Memory B cell (primary cell): ENCODE results near the gene TSPAN14.

ENCODE experiments used
- ATAC-seq: fragments of 150-1000 bp; cut with Tn5 transposase; 2 replicates; pipeline ENCODE4 v1.10.0; 2021; ENCODE audit warnings: low read depth, mild to moderate bottlenecking, moderate library complexity
- DNase-seq, 2 donors: peaks; one replicate each; pipeline ENCODE4 v3.0.0; 2022; ENCODE audit warnings: low spot score in 2 of 2
- H3K27ac Mint-ChIP-seq: one replicate; pipeline ENCODE4 v1.8.0; 2022; ENCODE audit warnings: mild to moderate bottlenecking, moderate library complexity, mixed read lengths
- H3K27me3 Mint-ChIP-seq: one replicate; pipeline ENCODE4 v1.8.0; 2022; ENCODE audit warnings: mixed read lengths
- H3K36me3 Mint-ChIP-seq: one replicate; pipeline ENCODE4 v1.8.0; 2022; ENCODE audit warnings: mild to moderate bottlenecking, mixed read lengths
- H3K4me1 Mint-ChIP-seq: one replicate; pipeline ENCODE4 v1.8.0; 2022; ENCODE audit warnings: mixed read lengths
- H3K4me3 Mint-ChIP-seq: one replicate; pipeline ENCODE4 v1.8.0; 2022; ENCODE audit warnings: mild to moderate bottlenecking, moderate library complexity, mixed read lengths
- H3K9me3 Mint-ChIP-seq: one replicate; pipeline ENCODE4 v1.8.0; 2022; ENCODE audit warnings: mixed read lengths

The TSPAN14 gene

DNA sequence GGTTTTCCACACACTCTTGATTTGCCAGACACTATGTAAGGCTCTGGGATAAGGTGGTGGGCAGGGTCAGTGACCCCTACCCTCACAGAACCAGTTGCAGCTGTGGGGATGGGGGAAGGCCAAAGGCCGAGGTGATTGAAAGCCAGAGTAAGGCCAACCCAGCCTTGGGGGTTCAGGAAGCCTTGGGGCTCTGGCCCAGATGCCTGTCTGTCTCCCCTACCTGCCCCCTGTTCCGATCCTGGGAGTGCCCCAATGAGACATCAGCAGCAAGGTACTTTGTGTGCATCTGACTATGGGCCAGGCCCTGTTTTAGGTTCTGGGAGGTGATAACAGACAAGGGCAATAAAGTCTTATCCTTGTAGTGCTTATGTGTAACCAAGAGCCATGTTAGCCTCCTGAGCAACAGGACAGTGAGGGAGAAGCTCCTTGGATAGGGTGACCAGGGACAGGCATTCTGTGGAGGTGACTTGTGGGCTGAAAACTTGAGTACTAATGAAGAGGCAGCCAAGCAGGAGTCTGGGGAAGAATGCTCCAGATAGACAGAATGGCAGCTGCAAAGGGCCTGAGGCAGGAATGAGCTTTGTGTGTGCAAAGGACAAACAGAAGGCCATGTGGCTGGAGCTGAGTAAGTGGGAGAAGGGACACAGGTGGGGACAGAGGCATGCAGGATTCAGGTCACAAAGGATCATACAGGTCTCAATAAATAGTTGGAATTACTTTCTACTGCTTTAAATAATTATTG, 35.4 kb downstream of the TSPAN14 start:
- no peak for DNase-seq
- no peaks in the 10 kb centered on the region for H3K9me3 Mint-ChIP-seq
- no peak for ATAC-seq
- no peaks in the 10 kb centered on the region for H3K27me3 Mint-ChIP-seq
- H3K4me1 Mint-ChIP-seq, result peaks cover 44% of the 10 kb centered on the region
- H3K36me3 Mint-ChIP-seq, result peaks cover 40% of the 10 kb centered on the region
- no peak overlapping the region for H3K27ac Mint-ChIP-seq
- no peak overlapping the region for H3K4me3 Mint-ChIP-seq

GRCh38 chr10:80491251-80492102, 37.4 kb downstream of the TSPAN14 start:
- H3K27me3 Mint-ChIP-seq, result no peaks in the 10 kb centered on the region
- H3K27ac Mint-ChIP-seq, result no peak overlapping the region
- DNase-seq (no peak), ATAC-seq (no peak)
- no peak overlapping the region for H3K4me3 Mint-ChIP-seq
- peaks cover 29% of the 10 kb centered on the region for H3K4me1 Mint-ChIP-seq
- peaks cover under 1% of the 10 kb centered on the region for H3K9me3 Mint-ChIP-seq
- H3K36me3 Mint-ChIP-seq, result peaks cover 47% of the 10 kb centered on the region

DNA sequence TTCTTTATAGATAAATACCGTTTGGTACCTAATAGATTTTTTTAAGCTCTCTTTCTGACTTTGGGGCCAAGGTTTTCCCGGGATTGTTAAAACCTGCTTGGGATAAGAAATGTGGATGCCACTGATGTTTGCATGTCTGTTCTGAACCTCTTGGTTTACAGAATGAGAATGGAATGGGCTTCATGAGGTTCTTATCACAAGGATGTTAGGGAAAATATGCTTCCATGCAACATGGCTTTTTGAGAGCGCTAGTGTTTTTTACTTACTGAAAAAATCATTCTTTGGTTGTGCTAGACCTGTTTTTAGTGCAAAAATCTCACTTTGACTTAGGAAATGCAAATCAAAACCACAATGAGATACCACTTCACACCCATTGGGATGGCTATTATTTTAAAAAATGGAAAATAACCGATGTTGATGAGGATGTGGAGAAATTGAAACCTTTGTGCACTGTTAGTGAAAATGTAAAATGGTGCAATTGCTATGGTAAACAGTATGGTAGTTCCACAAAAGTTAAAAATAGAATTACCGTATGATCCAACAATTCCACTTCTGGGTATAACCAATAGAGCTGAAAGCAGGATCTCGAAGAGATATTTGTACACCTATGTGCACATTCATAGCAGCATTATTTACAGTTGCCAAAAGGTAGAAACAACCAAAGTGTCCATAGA, 38.9 kb downstream of the TSPAN14 start:
- H3K27ac Mint-ChIP-seq, result peak overlapping the region; percentile 1
- no peak for ATAC-seq
- no peak overlapping the region for H3K4me3 Mint-ChIP-seq
- peaks cover 53% of the 10 kb centered on the region for H3K36me3 Mint-ChIP-seq
- no peak for DNase-seq
- peaks cover 5% of the 10 kb centered on the region for H3K9me3 Mint-ChIP-seq
- no peaks in the 10 kb centered on the region for H3K27me3 Mint-ChIP-seq
- peaks cover 29% of the 10 kb centered on the region for H3K4me1 Mint-ChIP-seq

- H3K4me1 Mint-ChIP-seq, result peaks cover 32% of the 10 kb centered on the region
- H3K27ac Mint-ChIP-seq, result peak overlapping the region; percentile 1
- peaks cover 5% of the 10 kb centered on the region for H3K9me3 Mint-ChIP-seq
- no peak for DNase-seq
- no peak overlapping the region for H3K4me3 Mint-ChIP-seq
- peak; percentile 31 for ATAC-seq
- H3K36me3 Mint-ChIP-seq, result peaks cover 53% of the 10 kb centered on the region
- H3K27me3 Mint-ChIP-seq, result no peaks in the 10 kb centered on the region
Measured at GRCh38 chr10:80493522-80494051, 39.5 kb downstream of the TSPAN14 start.

- ATAC-seq, result no peak
- H3K4me3 Mint-ChIP-seq, result no peak overlapping the region
- peaks cover 35% of the 10 kb centered on the region for H3K36me3 Mint-ChIP-seq
Measured at GRCh38 chr10:80496555-80497172, 42.6 kb downstream of the TSPAN14 start.

DNA sequence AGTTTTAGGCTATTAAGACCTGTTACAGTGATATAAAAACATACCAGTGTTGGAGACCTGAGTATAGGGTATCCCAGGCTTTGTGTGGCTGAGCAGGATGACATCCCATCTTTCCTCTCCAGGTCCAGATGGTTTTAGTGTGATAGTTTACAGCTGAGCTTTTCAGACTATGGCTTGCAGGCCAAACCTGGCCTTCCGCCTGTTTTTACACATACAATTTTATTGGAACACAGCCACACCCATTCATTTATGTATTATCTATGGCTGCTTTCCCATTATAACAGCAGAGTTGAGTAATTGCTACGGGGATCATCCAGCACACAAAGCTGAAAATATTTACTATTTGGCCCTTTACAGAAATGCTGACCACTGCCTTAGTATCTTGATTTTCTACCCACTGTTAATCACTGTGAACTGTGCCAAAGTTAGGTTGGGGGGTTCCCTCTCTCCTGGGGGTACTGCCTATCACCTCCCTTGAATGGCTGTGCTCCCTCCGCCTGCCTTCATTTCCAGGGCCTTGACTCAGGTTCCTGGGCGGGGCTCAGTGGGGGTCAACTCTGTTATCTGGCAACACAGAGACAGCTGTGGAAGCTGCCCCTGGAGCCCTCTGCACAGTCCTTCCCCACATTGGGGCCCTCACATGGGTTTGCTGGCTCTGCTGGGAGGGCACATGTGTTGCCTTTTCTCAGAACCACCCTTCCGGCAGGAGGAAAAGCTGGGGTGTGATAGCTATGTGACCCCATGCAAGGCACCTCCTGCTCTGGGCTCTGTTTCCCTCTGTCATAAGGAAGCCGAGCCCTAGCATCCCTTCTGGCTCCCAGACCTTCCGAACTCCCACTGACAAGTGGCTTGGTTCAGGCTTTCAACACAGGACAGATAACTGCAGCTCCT, 43.3 kb downstream of the TSPAN14 start:
- H3K4me1 Mint-ChIP-seq, result peaks cover 36% of the 10 kb centered on the region
- H3K9me3 Mint-ChIP-seq, result peaks cover 5% of the 10 kb centered on the region
- H3K27me3 Mint-ChIP-seq, result no peaks in the 10 kb centered on the region
- H3K27ac Mint-ChIP-seq, result no peak overlapping the region
- H3K4me3 Mint-ChIP-seq, result no peak overlapping the region
- DNase-seq (no peak), ATAC-seq (no peak)
- H3K36me3 Mint-ChIP-seq, result peaks cover 35% of the 10 kb centered on the region

More at GRCh38 chr10:80496555-80497172, 42.6 kb downstream of the TSPAN14 start:
- no peak overlapping the region for H3K27ac Mint-ChIP-seq
- H3K27me3 Mint-ChIP-seq, result no peaks in the 10 kb centered on the region
- H3K9me3 Mint-ChIP-seq, result peaks cover 5% of the 10 kb centered on the region
- no peak for DNase-seq
- peaks cover 33% of the 10 kb centered on the region for H3K4me1 Mint-ChIP-seq

DNA sequence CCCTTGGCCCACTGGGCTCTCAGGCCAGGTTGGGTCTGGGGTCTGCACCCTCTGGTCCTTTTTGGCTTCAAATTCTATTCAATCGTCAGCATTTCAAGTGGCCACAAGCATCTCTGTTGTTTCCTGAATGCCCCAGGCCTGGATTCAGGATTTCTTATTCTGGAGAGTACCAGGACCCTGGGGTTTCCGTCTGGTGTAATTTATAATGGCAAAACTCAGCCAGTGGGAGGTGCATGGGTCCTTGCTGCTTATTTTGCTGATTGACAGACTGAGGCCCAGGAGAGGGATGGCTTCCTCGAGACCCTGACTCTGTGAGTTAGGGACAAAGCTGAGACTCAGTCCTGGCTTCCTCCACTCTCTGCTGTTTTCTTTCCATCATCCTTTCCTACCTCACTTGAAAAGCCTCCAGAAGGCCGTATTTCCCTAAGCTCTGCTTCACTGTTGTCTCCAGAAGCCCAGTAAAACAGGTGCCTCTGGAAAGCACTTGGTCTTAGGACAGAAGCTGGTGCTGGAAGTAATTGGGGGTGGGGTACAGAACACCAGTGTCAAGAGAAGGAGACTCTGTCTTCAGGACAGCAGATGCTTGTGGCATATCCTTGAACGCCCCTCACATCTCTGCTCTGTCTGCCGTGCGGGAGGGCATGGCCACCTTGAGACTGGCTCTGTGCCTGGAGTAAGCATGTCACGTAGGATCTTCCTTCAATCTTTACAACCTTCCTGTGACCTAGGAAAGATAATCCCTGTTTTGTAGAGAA, 44.1 kb downstream of the TSPAN14 start:
- Mint-ChIP-seq H3K4me1 (peaks cover 43% of the 10 kb centered on the region), H3K4me3 (no peak overlapping the region), H3K9me3 (peaks cover 5% of the 10 kb centered on the region), H3K27ac (peak overlapping the region; percentile 48), H3K27me3 (no peaks in the 10 kb centered on the region), H3K36me3 (peaks cover 36% of the 10 kb centered on the region)
- DNase-seq (no peak), ATAC-seq (no peak)

DNA sequence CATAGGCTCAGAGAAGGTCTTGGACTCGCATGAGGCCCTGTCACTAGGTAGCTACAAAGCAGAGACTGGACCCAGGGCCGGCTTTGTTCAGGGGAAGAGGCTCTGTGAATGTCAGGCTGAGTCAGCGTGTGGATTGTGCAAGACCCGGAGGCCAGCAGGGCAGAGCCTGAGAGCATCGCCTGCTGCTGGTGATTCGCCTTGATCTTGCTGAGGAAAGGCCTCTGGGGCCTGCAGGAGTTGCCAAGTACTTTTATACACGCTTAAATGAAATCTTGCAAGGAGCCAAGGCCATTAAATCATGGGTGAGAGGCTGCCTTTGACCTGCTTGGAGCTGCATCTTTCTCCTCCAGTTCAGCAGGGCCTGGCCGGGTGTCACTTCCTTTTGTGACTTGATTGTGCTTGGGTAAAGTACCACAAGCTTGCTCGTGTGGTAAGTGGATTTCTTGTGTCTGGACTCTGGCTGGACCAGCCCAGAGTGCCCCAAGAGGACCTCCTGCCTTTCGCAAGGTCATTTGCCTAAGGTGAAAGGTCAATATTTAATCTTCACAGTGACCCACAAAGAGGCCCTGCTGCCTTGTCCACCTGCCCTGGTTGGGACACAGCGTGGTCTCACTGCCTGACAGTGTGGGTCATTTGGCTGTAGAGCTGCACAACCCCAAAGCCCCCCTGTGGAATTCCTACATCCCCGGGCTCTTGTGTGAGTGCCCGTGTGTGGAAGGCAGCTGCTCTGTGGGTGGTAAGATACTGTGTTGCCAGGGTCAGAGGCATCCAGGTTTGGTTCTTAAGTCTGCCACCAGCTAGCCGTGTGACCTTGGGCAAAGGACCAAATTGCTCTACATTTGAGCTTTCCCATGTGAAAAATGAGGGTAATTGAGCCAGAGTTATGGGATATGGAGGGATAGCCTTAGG, 45.0 kb downstream of the TSPAN14 start:
- no peak for DNase-seq
- Mint-ChIP-seq H3K27me3 (no peaks in the 10 kb centered on the region), H3K36me3 (peaks cover 33% of the 10 kb centered on the region), H3K4me3 (no peak overlapping the region), H3K27ac (peak overlapping the region; percentile 60), H3K4me1 (peaks cover 47% of the 10 kb centered on the region), H3K9me3 (peaks cover 5% of the 10 kb centered on the region)
- no peak for ATAC-seq

DNA sequence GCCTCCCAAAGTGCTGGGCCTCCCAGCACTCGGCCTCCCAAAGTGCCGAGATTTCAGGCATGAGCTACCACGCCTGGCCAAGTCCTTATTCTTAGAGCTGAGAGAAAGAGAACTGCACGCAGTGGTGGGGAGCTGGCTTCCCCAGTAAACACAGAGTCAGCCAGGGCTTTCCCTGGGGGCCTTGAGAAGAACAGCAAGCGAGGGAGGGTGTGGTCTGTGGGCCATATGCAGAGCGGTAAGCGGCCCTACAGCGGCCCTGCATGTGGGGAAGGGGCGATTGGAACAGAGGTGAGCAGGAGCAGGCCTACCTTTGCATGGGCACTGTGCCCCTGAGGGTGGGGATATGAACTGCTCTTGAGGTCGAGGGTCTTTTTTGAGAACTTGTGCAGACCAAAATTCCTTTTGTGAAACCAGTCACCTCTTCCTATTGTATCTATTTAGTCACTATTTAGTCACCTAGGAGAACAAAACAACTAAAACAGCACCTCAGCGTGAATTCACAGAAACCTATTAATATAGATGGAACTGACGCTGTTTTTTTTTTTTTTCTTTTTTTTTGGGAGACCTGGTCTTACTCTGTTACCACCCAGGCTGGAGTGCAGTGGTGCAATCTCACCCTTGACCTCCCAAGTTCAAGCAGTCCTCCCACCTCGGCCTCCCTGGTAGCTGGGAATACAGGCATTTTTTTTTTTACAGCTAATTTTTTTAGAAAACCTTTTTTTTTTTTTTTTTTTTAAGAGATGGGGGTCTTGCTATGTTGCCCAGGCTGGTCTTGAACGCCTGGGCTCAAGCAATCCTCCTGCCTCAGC, 46.7 kb downstream of the TSPAN14 start:
- H3K4me3 Mint-ChIP-seq, result peak overlapping the region; percentile 69
- H3K9me3 Mint-ChIP-seq, result peaks cover 5% of the 10 kb centered on the region
- peaks cover 19% of the 10 kb centered on the region for H3K36me3 Mint-ChIP-seq
- DNase-seq (peak; percentile 30 to 43), ATAC-seq (peak; percentile 87)
- peak overlapping the region; percentile 82 for H3K27ac Mint-ChIP-seq
- H3K4me1 Mint-ChIP-seq, result peaks cover 59% of the 10 kb centered on the region
- H3K27me3 Mint-ChIP-seq, result no peaks in the 10 kb centered on the region

GRCh38 chr10:80501381-80501912, 47.3 kb downstream of the TSPAN14 start:
- Mint-ChIP-seq H3K4me3 (no peak overlapping the region), H3K4me1 (peaks cover 59% of the 10 kb centered on the region), H3K27ac (peak overlapping the region; percentile 82), H3K27me3 (no peaks in the 10 kb centered on the region), H3K36me3 (peaks cover 15% of the 10 kb centered on the region), H3K9me3 (peaks cover 5% of the 10 kb centered on the region)
- ATAC-seq (no peak), DNase-seq (no peak)
